ACC112 (cell line): ENCODE data around the gene MCF2L.
"Not testable (repeated sequence)": the region's sequence is repeated elsewhere in the genome, so short reads cannot be mapped to it uniquely, and the experiment has no call there.

Experiments used
- H2AFZ ChIP-seq: fragments of 200-600 bp; sonication (generic); one replicate; pipeline ENCODE4 v1.6.0; 2017; ENCODE audit warnings: antibody characterized with exemption, low read length; ENCODE audit not compliant: unreplicated experiment
- H3K27ac ChIP-seq: fragments of 200-600 bp; sonication (generic); 2 replicates; pipeline ENCODE4 v1.5.1; 2014; ENCODE audit warnings: low read depth, mild to moderate bottlenecking, antibody characterized with exemption, low read length, moderate library complexity
- H3K27me3 ChIP-seq: fragments of 200-600 bp; sonication (generic); 2 replicates; pipeline ENCODE4 v1.6.1; 2014; ENCODE audit warnings: mild to moderate bottlenecking, antibody characterized with exemption, low read length, moderate library complexity, mixed read lengths; ENCODE audit not compliant: insufficient read depth
- H3K36me3 ChIP-seq: fragments of 200-600 bp; sonication (generic); 2 replicates; pipeline ENCODE4 v1.6.1; 2016; ENCODE audit warnings: mild to moderate bottlenecking, antibody characterized with exemption, low read length, moderate library complexity, mixed read lengths; ENCODE audit not compliant: insufficient read depth
- H3K4me1 ChIP-seq: fragments of 200-600 bp; sonication (generic); one replicate; pipeline ENCODE4 v1.6.1; 2016; ENCODE audit warnings: low read length, mixed read lengths; ENCODE audit not compliant: insufficient read depth, unreplicated experiment, control insufficient read depth
- H3K4me3 ChIP-seq: fragments of 200-600 bp; sonication (generic); 2 replicates; pipeline ENCODE4 v1.5.1; 2014; ENCODE audit warnings: mild to moderate bottlenecking, low read depth, low read length
- H3K79me2 ChIP-seq: fragments of 200-600 bp; sonication (generic); one replicate; pipeline ENCODE4 v1.6.0; 2016; ENCODE audit warnings: low read length; ENCODE audit not compliant: control insufficient read depth, unreplicated experiment, insufficient read depth

The MCF2L gene

GRCh38 chr13:113057084-113057483, 88.1 kb downstream of the MCF2L start:
- no peak overlapping the region for H2AFZ ChIP-seq
- peaks cover 35% of the 10 kb centered on the region for H3K27me3 ChIP-seq
- H3K36me3 ChIP-seq: no peaks in the 10 kb centered on the region
- H3K27ac ChIP-seq: no peak overlapping the region
- no peaks in the 10 kb centered on the region for H3K79me2 ChIP-seq
- no peaks in the 10 kb centered on the region for H3K4me1 ChIP-seq
- H3K4me3 ChIP-seq: no peak overlapping the region

- H3K4me1 ChIP-seq, H3K79me2 ChIP-seq, H3K36me3 ChIP-seq, H3K27ac ChIP-seq, H3K4me3 ChIP-seq, H2AFZ ChIP-seq: not testable (repeated sequence)
- H3K27me3 ChIP-seq: peaks cover 30% of the 10 kb centered on the region
These were observed 88.5 kb downstream of the MCF2L start for GRCh38 chr13:113057559-113057958.

GRCh38 chr13:113058129-113058987, 89.3 kb downstream of the MCF2L start:
- H3K79me2 ChIP-seq: no peaks in the 10 kb centered on the region
- H3K27ac ChIP-seq: no peak overlapping the region
- no peaks in the 10 kb centered on the region for H3K36me3 ChIP-seq
- no peak overlapping the region for H3K4me3 ChIP-seq
- peaks cover 22% of the 10 kb centered on the region for H3K27me3 ChIP-seq
- H2AFZ ChIP-seq: no peak overlapping the region
- H3K4me1 ChIP-seq: no peaks in the 10 kb centered on the region

GRCh38 chr13:113058988-113059850, 90.2 kb downstream of the MCF2L start:
- H3K4me3 ChIP-seq: no peak overlapping the region
- H3K27ac ChIP-seq: no peak overlapping the region
- no peaks in the 10 kb centered on the region for H3K79me2 ChIP-seq
- H3K27me3 ChIP-seq: peaks cover 14% of the 10 kb centered on the region
- peaks cover 4% of the 10 kb centered on the region for H3K4me1 ChIP-seq
- H3K36me3 ChIP-seq: no peaks in the 10 kb centered on the region
- no peak overlapping the region for H2AFZ ChIP-seq

- Histone ChIP-seq H3K36me3 (no peaks in the 10 kb centered on the region), H2AFZ (no peak overlapping the region), H3K27me3 (peaks cover 7% of the 10 kb centered on the region), H3K4me1 (peaks cover 8% of the 10 kb centered on the region), H3K4me3 (no peak overlapping the region), H3K79me2 (no peaks in the 10 kb centered on the region), H3K27ac (no peak overlapping the region)
These were observed 90.9 kb downstream of the MCF2L start for GRCh38 chr13:113059891-113060290.

- Histone ChIP-seq H3K4me3 (no peak overlapping the region), H3K36me3 (no peaks in the 10 kb centered on the region), H2AFZ (no peak overlapping the region), H3K27me3 (peaks cover 4% of the 10 kb centered on the region; the same call in 1 of the 2 replicates), H3K4me1 (peaks cover 11% of the 10 kb centered on the region), H3K79me2 (no peaks in the 10 kb centered on the region), H3K27ac (no peak overlapping the region)
These were observed 91.7 kb downstream of the MCF2L start for GRCh38 chr13:113060557-113061270.

GRCh38 chr13:113061271-113061625, 92.2 kb downstream of the MCF2L start:
- Histone ChIP-seq H2AFZ (no peak overlapping the region), H3K4me3 (no peak overlapping the region), H3K79me2 (no peaks in the 10 kb centered on the region), H3K27ac (no peak overlapping the region), H3K27me3 (no peaks in the 10 kb centered on the region; the same call in 1 of the 2 replicates), H3K36me3 (no peaks in the 10 kb centered on the region), H3K4me1 (peaks cover 11% of the 10 kb centered on the region)

- H2AFZ ChIP-seq: no peak overlapping the region
- H3K79me2 ChIP-seq: no peaks in the 10 kb centered on the region
- H3K4me3 ChIP-seq: no peak overlapping the region
- H3K27me3 ChIP-seq: no peaks in the 10 kb centered on the region
- H3K27ac ChIP-seq: no peak overlapping the region
- H3K4me1 ChIP-seq: peaks cover 11% of the 10 kb centered on the region
- no peaks in the 10 kb centered on the region for H3K36me3 ChIP-seq
These were observed 92.9 kb downstream of the MCF2L start for GRCh38 chr13:113061796-113062425.

- no peak overlapping the region for H2AFZ ChIP-seq
- no peaks in the 10 kb centered on the region for H3K79me2 ChIP-seq
- H3K27me3 ChIP-seq: no peaks in the 10 kb centered on the region
- H3K27ac ChIP-seq: no peak overlapping the region
- no peak overlapping the region for H3K4me3 ChIP-seq
- H3K36me3 ChIP-seq: no peaks in the 10 kb centered on the region
- H3K4me1 ChIP-seq: peaks cover 11% of the 10 kb centered on the region
These were observed 93.7 kb downstream of the MCF2L start for GRCh38 chr13:113062691-113063090.

- Histone ChIP-seq H3K4me1 (peaks cover 11% of the 10 kb centered on the region), H3K27me3 (no peaks in the 10 kb centered on the region), H3K4me3 (no peak overlapping the region), H3K27ac (no peak overlapping the region), H3K79me2 (no peaks in the 10 kb centered on the region), H3K36me3 (no peaks in the 10 kb centered on the region), H2AFZ (no peak overlapping the region)
These were observed 94.1 kb downstream of the MCF2L start for GRCh38 chr13:113063091-113063491.
